Measurements from ENCODE around the gene ABHD17C. TPM values are rescaled to one million over a fixed set of nuclear protein-coding genes. Genes with fewer than 3 reads are reported as not detected.
A peak's percentile ranks its signal among the peaks of the same experiment; 100 is the strongest.

ABHD17C gene
- total and polyA plus RNA-seq, 2 experiments from 2014 or later = 11.3 to 23.8 TPM

DNA sequence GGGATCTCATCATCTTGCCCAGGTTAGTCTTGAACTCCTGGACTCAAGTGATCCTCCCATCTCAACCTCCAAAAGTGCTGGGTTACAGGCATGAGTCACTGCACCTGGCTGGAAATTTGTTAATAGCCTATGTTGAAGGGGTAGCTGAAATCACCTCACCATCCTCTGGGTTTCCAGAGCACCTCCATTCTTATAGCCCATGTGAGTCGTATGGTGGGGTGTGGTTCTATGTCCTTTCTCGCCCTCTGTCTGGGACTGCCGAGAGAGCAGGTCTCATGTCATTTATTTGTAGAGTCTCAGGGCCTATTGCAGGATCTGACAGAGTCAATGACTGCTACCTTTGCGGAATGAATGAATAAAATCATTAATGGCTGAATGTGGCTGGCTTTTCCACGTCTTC lies 105.0 kb downstream of the ABHD17C start:
- Mint-ChIP-seq H3K27me3 (ENCODE audit: insufficient read depth, low read depth, poor library complexity) (peaks cover 1% of the 10 kb centered on the region), H3K27ac (no peak overlapping the region), H3K4me3 (no peak overlapping the region), H3K36me3 (ENCODE audit: low read depth) (no peaks in the 10 kb centered on the region), H3K4me1 (peaks cover 6% of the 10 kb centered on the region; the same call in 2 of the 3 replicates), H3K9me3 (no peaks in the 10 kb centered on the region)
- H3F3A ChIP-seq (replicated peaks; ENCODE audit: low read depth) = no peaks in the 10 kb centered on the region
- no peak overlapping the region for H3K4me2 ChIP-seq
- peaks cover 7% of the 10 kb centered on the region for H3K4me1 ChIP-seq (ENCODE audit: insufficient read depth)
- H3K27ac ChIP-seq (ENCODE audit: low read depth) = no peak overlapping the region
- no peaks in the 10 kb centered on the region for H3K36me3 ChIP-seq (ENCODE audit: insufficient read depth)
- no peaks in the 10 kb centered on the region for H4K20me1 ChIP-seq (replicated peaks; ENCODE audit: insufficient read depth)
- H2AFZ ChIP-seq = no peak overlapping the region
- DNase-seq (ENCODE audit: low spot score) = no peak
- ATAC-seq = peak; percentile 40; the same call in 2 of the 3 replicates
- H3K9me2 ChIP-seq (ENCODE audit: insufficient read depth) = no peaks in the 10 kb centered on the region; the same call in 1 of the 2 replicates
- TF ChIP-seq JUNB (IDR thresholded peaks at IDR 0.05; ENCODE audit: unreplicated experiment) = no peak
- TF ChIP-seq, protein P1, sequence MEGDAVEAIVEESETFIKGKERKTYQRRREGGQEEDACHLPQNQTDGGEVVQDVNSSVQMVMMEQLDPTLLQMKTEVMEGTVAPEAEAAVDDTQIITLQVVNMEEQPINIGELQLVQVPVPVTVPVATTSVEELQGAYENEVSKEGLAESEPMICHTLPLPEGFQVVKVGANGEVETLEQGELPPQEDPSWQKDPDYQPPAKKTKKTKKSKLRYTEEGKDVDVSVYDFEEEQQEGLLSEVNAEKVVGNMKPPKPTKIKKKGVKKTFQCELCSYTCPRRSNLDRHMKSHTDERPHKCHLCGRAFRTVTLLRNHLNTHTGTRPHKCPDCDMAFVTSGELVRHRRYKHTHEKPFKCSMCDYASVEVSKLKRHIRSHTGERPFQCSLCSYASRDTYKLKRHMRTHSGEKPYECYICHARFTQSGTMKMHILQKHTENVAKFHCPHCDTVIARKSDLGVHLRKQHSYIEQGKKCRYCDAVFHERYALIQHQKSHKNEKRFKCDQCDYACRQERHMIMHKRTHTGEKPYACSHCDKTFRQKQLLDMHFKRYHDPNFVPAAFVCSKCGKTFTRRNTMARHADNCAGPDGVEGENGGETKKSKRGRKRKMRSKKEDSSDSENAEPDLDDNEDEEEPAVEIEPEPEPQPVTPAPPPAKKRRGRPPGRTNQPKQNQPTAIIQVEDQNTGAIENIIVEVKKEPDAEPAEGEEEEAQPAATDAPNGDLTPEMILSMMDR (conservative IDR thresholded peaks at IDR 0.05; ENCODE audit: low read depth in 2 of 2) = peak in 1 of 2 experiments; percentile 21; a peak in 1 of 4 replicates
- no peak for TF ChIP-seq EZH2 (IDR thresholded peaks at IDR 0.05; ENCODE audit: low read depth, unreplicated experiment)
- H3K79me2 ChIP-seq (replicated peaks; ENCODE audit: insufficient read depth) = no peaks in the 10 kb centered on the region
- no peaks in the 10 kb centered on the region for H3K27me3 ChIP-seq (ENCODE audit: insufficient read depth)
- H3K4me3 ChIP-seq = no peak overlapping the region

DNA sequence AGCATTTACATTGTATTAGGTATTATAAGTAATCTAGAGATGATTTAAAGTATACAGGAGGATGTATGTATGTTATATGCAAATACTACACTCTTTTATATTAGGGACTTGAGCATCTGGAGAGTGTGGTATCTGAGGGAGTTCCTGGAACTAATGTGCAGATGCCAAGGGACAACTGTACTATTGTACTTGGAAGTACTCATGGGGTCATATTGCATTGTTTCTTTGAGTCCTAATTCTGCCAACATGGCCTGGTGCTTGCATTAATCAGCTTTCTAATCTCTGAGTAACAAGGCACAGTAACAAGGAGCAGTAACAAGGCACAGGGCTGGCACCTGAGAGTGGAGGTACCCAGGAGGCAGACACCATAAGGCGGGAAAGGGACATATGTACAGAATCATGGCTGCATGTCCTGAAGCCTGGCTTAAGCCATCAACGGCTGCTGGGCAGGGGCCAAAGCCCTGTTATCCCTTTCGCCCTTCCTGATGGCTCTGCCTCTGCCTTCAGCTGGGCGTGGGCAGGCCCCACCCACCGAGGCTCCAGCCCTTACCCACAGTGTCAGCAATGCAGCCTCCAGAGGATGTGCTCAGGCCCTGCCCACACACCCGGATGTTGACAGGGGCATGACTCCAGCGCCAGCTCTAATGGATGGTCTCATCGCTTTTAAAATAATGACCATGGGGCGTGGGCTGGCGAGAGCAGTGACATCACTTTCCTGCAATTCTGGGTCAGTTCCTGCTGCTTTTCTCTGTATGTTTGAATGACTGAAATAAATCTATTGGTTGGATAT lies 107.0 kb downstream of the ABHD17C start:
- H3K27me3 Mint-ChIP-seq (ENCODE audit: insufficient read depth, low read depth, poor library complexity) = peaks cover 1% of the 10 kb centered on the region
- no peak overlapping the region for H3K4me3 ChIP-seq
- no peaks in the 10 kb centered on the region for H3F3A ChIP-seq (replicated peaks; ENCODE audit: low read depth)
- no peak for DNase-seq (ENCODE audit: low spot score)
- H3K27ac ChIP-seq (ENCODE audit: low read depth) = no peak overlapping the region
- H3K27me3 ChIP-seq (ENCODE audit: insufficient read depth) = no peaks in the 10 kb centered on the region
- ATAC-seq = no peak
- no peak overlapping the region for H3K4me3 Mint-ChIP-seq
- H3K9me3 Mint-ChIP-seq = no peaks in the 10 kb centered on the region
- H3K4me1 Mint-ChIP-seq = peaks cover 13% of the 10 kb centered on the region; the same call in 2 of the 3 replicates
- H3K36me3 Mint-ChIP-seq (ENCODE audit: low read depth) = no peaks in the 10 kb centered on the region
- no peak overlapping the region for H3K4me2 ChIP-seq
- peaks cover 10% of the 10 kb centered on the region for H3K4me1 ChIP-seq (ENCODE audit: insufficient read depth)
- TF ChIP-seq, protein P2, sequence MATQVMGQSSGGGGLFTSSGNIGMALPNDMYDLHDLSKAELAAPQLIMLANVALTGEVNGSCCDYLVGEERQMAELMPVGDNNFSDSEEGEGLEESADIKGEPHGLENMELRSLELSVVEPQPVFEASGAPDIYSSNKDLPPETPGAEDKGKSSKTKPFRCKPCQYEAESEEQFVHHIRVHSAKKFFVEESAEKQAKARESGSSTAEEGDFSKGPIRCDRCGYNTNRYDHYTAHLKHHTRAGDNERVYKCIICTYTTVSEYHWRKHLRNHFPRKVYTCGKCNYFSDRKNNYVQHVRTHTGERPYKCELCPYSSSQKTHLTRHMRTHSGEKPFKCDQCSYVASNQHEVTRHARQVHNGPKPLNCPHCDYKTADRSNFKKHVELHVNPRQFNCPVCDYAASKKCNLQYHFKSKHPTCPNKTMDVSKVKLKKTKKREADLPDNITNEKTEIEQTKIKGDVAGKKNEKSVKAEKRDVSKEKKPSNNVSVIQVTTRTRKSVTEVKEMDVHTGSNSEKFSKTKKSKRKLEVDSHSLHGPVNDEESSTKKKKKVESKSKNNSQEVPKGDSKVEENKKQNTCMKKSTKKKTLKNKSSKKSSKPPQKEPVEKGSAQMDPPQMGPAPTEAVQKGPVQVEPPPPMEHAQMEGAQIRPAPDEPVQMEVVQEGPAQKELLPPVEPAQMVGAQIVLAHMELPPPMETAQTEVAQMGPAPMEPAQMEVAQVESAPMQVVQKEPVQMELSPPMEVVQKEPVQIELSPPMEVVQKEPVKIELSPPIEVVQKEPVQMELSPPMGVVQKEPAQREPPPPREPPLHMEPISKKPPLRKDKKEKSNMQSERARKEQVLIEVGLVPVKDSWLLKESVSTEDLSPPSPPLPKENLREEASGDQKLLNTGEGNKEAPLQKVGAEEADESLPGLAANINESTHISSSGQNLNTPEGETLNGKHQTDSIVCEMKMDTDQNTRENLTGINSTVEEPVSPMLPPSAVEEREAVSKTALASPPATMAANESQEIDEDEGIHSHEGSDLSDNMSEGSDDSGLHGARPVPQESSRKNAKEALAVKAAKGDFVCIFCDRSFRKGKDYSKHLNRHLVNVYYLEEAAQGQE (IDR thresholded peaks at IDR 0.05; ENCODE audit: unreplicated experiment) = no peak
- TF ChIP-seq STAT1 (IDR thresholded peaks at IDR 0.05; ENCODE audit: unreplicated experiment) (no peak), CREB1 (CRISPR knock-in tag; IDR thresholded peaks at IDR 0.05; ENCODE audit: low read depth) (no peak), POLR2AphosphoS5 (IDR thresholded peaks at IDR 0.05; ENCODE audit: low read depth) (no peak)
- TF ChIP-seq, protein P1 (conservative IDR thresholded peaks at IDR 0.05; ENCODE audit: low read depth in 2 of 2) = no peak
- no peaks in the 10 kb centered on the region; the same call in 1 of the 2 replicates for H3K9me2 ChIP-seq (ENCODE audit: insufficient read depth)
- no peaks in the 10 kb centered on the region for H3K79me2 ChIP-seq (replicated peaks; ENCODE audit: insufficient read depth)
- no peaks in the 10 kb centered on the region for H3K36me3 ChIP-seq (ENCODE audit: insufficient read depth)
- no peaks in the 10 kb centered on the region for H4K20me1 ChIP-seq (replicated peaks; ENCODE audit: insufficient read depth)
- no peak overlapping the region for H2AFZ ChIP-seq
- no peak overlapping the region for H3K27ac Mint-ChIP-seq
